RPMI7951 (cell line): Measurements from ENCODE around the gene BAHCC1. TPM values are rescaled to one million over a fixed set of nuclear protein-coding genes. Genes with fewer than 3 reads are reported as not detected.
A peak's percentile ranks its signal among the peaks of the same experiment; 100 is the strongest.
"Not testable (repeated sequence)": the region's sequence is repeated elsewhere in the genome, so short reads cannot be mapped to it uniquely, and the experiment has no call there.

Experiments used
- DNase-seq: peaks from one replicate; pipeline ENCODE4 v3.0.0-alpha.2; 2012; ENCODE audit warnings: low read depth
- total RNA-seq: library from RNA; depleted of rRNA; stranded (reverse); fragments of >200 nt; shearing (Covaris generic); gene quantifications from 2 replicates; pipeline ENCODE4 v1.2.3, GENCODE V29; 2014

BAHCC1 gene
- total RNA-seq, 1 experiment from 2014 or later: 0.36 TPM

- no peak for DNase-seq
Measured at GRCh38 chr17:81413497-81414135, 18.4 kb downstream of the BAHCC1 start.

DNA sequence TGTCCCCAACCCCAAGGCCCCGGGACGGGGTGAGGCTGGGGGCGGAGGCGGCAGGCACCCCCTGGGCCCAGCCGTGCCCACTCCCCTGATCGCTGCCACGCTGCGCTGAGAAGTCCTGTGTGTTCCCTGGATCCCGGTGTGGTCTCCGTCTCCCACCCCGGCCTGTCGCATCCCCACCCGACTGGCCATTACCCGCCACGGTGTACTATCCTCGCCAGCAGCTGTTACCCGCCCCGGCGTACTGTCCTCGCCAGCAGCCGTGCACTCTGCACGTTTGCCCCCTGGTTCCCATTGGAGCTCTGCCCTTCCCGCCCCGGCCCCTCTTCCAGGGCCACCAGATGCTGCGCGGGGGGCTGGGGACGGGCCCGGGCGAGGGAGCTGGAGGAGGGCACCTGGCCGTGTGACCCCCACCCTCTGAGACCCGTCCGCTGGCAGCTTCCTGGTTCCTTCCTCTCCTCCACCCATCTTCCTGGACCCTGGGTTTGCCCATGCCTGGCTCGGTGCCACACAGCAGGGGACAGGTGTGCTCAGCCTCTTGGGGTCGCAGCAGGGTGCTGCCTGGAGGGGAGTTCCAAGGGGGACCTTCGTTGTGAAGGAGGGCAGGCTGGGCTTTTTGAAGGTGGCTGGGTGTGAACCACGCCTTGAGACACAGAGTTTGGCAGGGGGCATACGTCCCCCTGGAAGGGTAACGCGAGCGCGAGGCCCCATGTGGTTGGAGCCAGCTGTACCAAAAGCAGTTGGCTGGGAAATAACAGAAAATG is 19.7 kb downstream of the BAHCC1 start:
- DNase-seq: no peak

- DNase-seq: no peak
Measured at GRCh38 chr17:81415681-81416080, 20.4 kb downstream of the BAHCC1 start.

DNA sequence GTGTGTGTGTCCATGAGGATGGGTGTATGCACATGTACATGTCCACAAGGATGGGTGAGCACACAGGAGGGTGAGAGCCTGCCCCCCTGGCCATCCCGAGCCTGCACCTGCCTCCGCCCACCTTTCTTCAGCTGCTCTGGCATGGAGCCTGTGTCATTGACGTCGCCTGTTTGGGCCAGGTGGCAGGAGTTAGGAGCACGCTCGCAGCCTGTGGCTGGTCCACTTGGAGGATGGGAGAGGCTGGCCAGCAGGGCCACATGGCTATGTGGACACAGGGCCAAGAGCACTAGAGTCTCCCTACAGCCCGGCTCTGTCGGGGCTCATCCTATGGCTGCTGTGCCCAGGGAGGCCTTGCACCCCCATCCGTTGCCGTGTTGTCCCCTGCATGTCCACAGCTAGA is 21.4 kb downstream of the BAHCC1 start:
- DNase-seq: no peak

DNA sequence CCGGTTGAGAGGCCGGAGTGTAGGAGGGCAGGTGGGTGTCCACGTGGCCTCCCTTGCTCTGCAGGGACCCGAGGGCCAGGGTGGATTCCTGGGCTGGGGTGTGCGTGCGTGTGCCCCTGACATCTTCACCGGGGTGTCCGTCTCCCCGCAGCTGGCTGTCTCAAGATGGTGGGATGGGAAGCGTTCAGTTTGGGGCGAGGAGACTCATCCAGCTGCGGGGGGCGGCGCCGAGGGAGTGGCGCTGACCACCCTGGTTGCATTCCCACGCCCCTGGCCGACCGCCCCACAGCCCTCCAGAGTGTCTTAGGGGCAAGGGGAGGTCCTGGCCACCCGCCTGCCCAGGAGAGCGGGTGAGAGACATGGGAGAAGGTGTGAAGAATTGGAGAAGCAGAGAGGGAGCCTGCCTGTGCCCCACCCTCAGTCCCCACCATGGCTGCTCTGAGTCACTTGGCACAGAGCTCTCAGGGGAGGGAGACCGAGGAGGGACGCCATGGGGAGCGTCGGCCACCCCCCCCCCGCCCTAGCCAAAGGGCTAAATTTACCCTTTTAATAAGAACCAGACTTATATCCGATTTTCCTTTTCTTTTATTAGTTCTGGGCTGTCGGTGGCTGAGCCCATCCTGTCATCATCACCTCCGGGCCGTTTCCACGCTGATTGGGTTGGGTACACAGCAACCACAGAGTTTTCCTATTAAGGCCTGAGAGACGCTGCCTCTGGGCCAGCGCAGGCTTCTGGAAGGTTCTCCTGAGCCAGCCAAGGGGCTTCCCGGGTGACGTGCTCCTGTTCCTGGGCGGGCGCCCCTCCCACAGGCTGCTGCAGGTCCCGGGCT is 22.0 kb downstream of the BAHCC1 start:
- DNase-seq: peak; percentile 73

DNA sequence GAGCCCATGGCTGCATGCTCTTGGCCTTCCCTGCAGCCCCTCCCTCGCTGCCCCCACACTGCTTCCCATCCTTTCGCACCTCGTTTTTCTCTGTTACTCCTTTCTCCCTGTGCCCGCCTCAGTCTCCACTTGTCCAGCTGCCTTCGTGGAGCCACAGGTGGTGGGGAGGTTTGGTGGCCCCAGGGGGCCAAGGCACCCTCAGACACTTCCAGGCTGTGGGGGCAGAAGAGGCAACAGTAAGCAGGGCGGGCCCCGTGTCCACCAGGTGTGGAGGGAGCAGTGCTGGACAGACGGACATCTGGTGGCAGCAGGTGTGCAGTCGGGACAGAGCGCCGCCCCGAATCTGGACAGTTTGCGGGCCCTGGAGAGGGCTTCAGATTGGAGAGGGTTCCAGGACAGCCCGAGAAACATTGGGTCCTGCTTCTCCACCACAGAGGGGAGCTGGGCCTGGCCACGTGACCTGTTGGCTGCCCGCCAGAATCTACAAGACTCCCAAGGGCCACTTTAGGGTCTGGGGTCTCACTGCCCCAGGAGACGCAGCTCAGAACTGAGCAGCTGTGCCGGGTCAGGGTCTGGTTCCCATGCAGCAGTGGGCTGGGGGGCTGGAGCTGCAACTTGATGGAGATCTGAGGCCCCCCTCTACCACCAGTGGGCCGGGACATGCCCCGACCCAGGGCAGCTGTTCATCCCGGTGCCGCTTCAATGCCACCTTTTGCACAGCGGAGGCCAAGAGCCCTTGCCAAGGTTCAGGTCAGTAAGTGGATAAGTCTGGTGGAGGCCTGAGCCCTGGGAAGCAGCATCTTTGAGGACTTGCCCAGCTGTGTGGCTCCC is 22.8 kb downstream of the BAHCC1 start:
- DNase-seq: no peak

GRCh38 chr17:81418710-81419318 is 23.6 kb downstream of the BAHCC1 start:
- DNase-seq: no peak

DNA sequence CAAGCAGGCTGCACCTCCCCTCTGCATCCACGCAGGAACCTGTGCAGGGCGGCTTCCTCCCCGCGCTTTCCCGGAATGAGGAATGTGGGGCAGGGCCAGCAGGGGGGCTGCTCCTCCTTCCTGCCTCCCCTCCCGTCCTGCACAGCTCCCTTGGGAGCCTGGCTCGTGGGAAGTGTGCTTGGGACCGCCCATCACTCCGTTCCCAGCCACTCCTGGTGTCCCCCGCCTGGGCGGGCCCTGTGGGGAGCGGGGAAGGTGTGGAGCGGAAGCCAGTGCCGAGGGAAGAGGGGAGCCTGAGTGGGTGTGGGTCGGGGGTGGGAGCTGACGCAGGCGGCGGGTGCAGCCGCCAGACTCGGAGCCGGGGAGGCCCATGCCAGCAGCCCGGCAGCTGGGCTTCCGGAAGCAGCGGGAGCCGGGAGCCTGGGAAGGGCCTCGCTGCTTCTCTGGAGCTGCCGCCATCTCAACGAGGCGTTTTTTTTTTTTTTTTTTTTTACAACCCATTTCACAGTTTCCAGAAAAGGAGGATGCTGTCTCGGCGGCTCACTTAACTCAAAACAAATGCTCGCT is 24.1 kb downstream of the BAHCC1 start:
- DNase-seq: peak; percentile 68

DNA sequence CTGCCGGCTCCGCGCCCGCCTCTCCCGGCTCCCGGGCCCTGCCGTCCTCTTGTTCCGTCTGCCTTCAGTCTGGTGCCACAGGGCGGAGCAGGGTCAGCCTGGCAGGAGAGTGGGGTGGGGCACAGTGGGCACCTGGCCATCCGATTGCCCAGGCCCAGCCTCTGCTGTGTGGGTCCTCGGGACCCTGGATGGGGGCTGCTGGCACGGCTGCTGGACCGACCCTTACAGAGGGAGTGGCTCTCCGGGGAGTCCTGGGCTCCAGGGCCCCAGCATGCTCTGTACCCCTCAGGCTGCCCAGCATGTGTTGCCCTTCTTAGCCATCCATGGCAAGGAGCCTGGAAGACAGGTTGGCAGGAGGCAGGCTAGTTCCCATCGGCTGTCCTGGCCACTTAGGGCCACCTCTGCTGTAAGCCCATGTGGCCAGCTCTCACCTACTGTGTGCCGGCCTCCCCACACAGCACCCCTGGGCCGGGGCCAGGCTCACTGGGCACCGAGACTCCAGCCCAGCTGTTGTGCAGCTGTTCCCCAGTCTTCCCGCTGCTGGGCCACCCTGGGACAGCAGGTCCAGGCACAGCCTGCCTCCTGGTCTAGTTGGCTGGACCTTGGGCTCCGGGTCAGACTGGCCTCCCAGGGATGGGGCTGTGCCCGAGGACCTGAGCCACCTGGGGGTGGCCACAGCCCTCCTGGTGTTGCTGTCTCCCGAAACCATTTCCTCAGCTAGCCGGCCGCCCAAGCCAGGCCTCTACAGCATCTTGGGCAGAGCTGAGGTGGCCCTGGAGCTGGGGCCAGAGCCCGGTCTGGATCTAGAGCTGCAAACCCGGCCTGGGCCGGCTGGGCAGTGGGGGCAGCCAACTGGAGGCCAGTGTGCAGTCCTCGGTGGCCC is 24.9 kb downstream of the BAHCC1 start:
- DNase-seq: no peak

DNA sequence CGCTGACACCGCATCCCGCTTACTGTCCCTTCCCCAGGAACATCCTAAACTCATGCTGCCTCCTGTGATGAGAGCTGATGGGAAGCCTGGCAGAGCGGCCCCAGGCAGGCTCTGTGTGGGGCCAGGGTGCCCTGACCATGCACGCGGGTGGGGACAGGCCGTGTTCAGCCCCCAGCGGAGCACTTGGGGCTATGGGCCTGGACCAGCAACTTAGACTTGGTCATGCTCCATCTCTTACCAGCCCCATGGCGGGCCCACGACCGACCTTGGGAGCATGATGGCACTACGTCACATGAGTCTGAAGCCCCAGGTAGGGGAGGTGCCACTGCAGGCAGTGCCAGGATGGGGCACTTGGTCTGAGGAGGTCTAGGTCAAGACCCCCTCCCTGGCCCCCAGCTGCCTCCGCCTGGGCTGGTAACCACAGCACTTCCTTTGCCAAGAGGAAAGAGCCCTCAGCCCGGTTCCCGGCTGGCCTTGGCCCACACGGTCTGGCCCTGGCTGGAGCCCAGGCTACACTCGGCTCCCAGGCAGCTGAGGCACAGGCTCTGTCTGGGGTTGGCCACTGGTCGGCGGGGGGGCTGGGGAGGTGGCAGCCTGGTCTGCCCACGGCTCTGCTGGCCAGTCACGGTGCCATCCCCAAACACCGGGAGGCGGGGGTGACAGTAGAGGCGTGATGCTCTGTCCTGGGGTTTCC is 25.7 kb downstream of the BAHCC1 start:
- peak; percentile 56 for DNase-seq

DNA sequence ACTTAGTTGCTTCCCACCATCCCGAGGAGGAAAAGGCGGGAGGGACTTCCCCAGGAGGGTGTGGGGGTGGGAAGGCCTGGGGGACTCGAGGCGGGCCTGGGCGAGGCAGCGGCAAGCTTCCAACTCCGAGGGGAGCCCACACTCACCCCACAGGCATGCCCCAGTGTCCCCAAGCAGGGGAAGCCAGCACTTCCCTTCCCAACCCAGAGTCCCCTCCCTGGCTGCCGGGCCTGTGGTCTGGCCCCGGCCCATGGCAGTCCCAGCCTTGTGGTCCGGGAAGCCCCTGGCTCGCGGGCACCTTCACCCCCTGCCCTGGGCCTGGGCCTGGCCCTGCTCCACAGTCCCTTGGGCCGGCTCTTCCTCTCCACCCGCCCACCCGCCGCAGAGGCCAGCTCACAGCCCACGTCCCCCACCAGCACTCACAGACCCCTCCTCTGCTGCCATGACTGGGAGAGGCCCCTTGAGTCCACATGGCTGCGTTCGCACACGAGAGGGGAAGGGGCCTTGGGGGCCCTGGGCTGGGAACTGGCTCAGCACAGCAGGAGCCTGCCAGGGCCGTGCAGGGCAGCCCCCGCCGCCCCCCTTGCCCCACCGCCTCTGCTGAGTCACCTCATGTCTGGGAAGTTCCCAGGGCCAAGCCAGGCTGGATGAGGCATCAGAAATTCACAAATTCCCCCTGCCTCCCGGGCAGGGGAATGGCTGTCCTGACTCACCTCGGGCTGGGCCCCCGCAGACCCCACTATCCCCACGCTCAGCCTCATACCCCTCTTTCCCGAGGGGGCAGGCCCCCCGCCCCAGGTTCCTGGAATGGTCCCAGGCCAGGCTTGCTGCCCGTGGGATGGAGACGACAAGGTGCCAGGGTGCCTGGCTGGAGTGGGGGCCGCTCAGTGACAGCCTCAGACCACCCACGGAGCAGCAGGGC is 27.8 kb downstream of the BAHCC1 start:
- DNase-seq: peak; percentile 95

- no peak for DNase-seq
Measured at GRCh38 chr17:81423698-81424071, 28.4 kb downstream of the BAHCC1 start.

- no peak for DNase-seq
Measured at GRCh38 chr17:81424151-81425017, 29.1 kb downstream of the BAHCC1 start.

- DNase-seq: not testable (repeated sequence)
Measured at GRCh38 chr17:81425041-81425440, 29.8 kb downstream of the BAHCC1 start.

- DNase-seq: not testable (repeated sequence)
Measured at GRCh38 chr17:81425716-81426392, 30.6 kb downstream of the BAHCC1 start.

- DNase-seq: no peak
Measured at GRCh38 chr17:81426393-81427172, 31.3 kb downstream of the BAHCC1 start.
